Measurements from ENCODE around the gene DENND1A. TPM values are rescaled to one million over a fixed set of nuclear protein-coding genes. Genes with fewer than 3 reads are reported as not detected.
"Not testable (repeated sequence)": the region's sequence is repeated elsewhere in the genome, so short reads cannot be mapped to it uniquely, and the experiment has no call there.

DENND1A gene
- total RNA-seq, 2 donors from 2014 or later, result 17.8 to 36.6 TPM

GRCh38 chr9:123739902-123740301, 190.0 kb downstream of the DENND1A start:
- Histone ChIP-seq H3K27me3 (replicated peaks; ENCODE audit: insufficient read depth) (no peaks in the 10 kb centered on the region), H3K4me1 (ENCODE audit: control insufficient read depth in 1 of 2, low read depth in 2 of 2) (peaks cover 11 to 24% of the 10 kb centered on the region in 2 donors), H3K27ac (no peak overlapping the region), H3K4me3 (no peak overlapping the region), H3K36me3 (no peaks in the 10 kb centered on the region), H3K9me3 (no peaks in the 10 kb centered on the region)
- TF ChIP-seq CTCF (IDR thresholded peaks at IDR 0.05), result no peak
- ATAC-seq (ENCODE audit: insufficient number of reproducible peaks, low FRiP score, low read depth) (no peak), DNase-seq (ENCODE audit: low spot score) (no peak)

DNA sequence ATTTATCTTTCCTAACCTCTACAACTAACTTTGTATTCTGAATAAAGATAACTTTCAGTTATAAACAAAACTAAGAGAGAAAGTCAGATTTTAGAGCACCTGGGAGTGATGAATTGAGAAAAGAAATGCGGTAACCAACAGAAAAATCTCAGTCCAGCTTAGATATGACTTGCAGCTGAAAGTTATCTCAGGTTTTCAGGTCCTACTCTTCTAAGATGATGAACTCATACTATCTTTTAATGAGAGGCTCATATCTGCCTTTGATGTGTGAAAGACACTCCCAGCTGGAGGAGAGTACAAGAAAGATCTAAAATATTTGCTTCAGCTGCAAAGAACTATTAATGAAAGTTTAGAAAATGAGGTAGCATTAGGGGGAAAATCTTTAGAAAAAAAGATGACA, 190.5 kb downstream of the DENND1A start:
- Histone ChIP-seq H3K27ac (no peak overlapping the region), H3K9me3 (no peaks in the 10 kb centered on the region), H3K36me3 (no peaks in the 10 kb centered on the region), H3K4me3 (no peak overlapping the region), H3K4me1 (ENCODE audit: control insufficient read depth in 1 of 2, low read depth in 2 of 2) (peaks cover 11 to 24% of the 10 kb centered on the region in 2 donors), H3K27me3 (replicated peaks; ENCODE audit: insufficient read depth) (no peaks in the 10 kb centered on the region)
- DNase-seq (ENCODE audit: low spot score) (no peak), ATAC-seq (ENCODE audit: insufficient number of reproducible peaks, low FRiP score, low read depth) (no peak)
- no peak for TF ChIP-seq CTCF (IDR thresholded peaks at IDR 0.05)

DNA sequence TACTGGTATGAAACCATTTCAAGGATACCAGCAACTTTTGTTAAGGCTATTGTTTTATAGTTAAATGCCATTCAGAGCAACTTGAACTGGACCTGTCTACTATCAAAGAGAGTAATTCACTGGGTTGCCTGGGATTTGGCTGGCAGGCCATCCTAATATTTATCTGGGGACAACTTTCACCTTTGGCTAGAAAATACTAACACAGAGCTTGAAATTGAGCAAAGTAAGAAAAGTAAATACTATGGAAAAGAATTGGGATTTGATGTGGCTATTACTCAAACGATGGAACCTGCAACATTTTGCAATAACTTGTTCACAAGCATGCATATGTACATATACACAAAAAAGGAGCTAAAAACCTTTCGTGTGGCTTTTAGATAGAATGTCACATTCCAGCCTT, 191.3 kb downstream of the DENND1A start:
- Histone ChIP-seq H3K9me3 (no peaks in the 10 kb centered on the region), H3K36me3 (no peaks in the 10 kb centered on the region), H3K27ac (no peak overlapping the region), H3K4me3 (no peak overlapping the region), H3K27me3 (replicated peaks; ENCODE audit: insufficient read depth) (no peaks in the 10 kb centered on the region), H3K4me1 (ENCODE audit: control insufficient read depth in 1 of 2, low read depth in 2 of 2) (peaks cover 11 to 24% of the 10 kb centered on the region in 2 donors)
- ATAC-seq (ENCODE audit: insufficient number of reproducible peaks, low FRiP score, low read depth) (no peak), DNase-seq (ENCODE audit: low spot score) (no peak)
- TF ChIP-seq CTCF (IDR thresholded peaks at IDR 0.05), result no peak

DNA sequence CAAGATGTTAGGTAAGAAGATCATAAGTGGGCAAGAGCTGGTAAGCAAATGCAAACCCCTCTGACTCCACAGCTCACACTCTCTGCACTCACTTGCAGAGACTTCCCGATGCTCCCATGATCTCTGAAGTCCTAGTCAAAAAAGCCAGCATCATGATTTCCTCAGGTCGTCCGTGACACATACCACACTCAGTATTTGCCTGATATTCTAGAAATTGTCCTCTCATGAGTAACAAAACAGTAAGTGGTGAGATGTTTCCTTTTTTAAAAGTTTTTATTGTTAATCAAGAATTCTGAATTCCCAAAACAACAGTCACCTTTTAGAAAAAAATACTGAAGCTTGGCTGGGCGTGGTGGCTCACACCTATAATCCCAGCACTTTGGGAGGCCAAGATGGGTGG, 194.6 kb downstream of the DENND1A start:
- no peaks in the 10 kb centered on the region for H3K4me1 ChIP-seq (ENCODE audit: control insufficient read depth in 1 of 2, low read depth in 2 of 2)
- no peaks in the 10 kb centered on the region for H3K9me3 ChIP-seq
- DNase-seq (ENCODE audit: low spot score) (no peak), ATAC-seq (ENCODE audit: insufficient number of reproducible peaks, low FRiP score, low read depth) (no peak)
- no peaks in the 10 kb centered on the region for H3K36me3 ChIP-seq
- H3K27ac ChIP-seq, result no peak overlapping the region
- no peak overlapping the region for H3K4me3 ChIP-seq
- H3K27me3 ChIP-seq (replicated peaks; ENCODE audit: insufficient read depth), result no peaks in the 10 kb centered on the region
- TF ChIP-seq CTCF (IDR thresholded peaks at IDR 0.05), result no peak

- not testable (repeated sequence) for H3K27me3 ChIP-seq (replicated peaks; ENCODE audit: insufficient read depth); DNase-seq (ENCODE audit: low spot score); H3K27ac ChIP-seq; H3K9me3 ChIP-seq; H3K36me3 ChIP-seq; ATAC-seq (ENCODE audit: insufficient number of reproducible peaks, low FRiP score, low read depth); H3K4me3 ChIP-seq; H3K4me1 ChIP-seq (ENCODE audit: control insufficient read depth in 1 of 2, low read depth in 2 of 2)
These were observed 201.4 kb downstream of the DENND1A start for GRCh38 chr9:123728571-123728970.

DNA sequence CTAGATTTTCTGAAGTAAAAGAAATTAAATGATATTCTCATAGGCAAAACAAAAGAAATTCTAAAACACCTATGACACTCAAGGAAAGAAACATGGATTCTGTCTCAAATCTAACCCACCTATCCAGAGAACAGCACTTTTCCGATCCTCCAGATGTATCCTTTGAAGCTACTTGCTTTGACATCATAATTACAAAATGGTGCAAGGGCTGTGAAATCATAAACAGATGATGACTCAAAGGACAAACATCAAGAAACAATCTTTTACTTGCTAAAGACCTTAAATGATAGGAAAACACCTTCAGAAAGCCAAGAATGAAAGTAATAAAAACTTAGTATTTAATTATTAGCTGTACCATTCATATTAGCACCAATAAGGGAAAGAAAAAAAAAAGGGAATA, 202.6 kb downstream of the DENND1A start:
- ATAC-seq (ENCODE audit: insufficient number of reproducible peaks, low FRiP score, low read depth), result no peak
- no peak overlapping the region for H3K27ac ChIP-seq
- H3K9me3 ChIP-seq, result no peaks in the 10 kb centered on the region
- H3K27me3 ChIP-seq (replicated peaks; ENCODE audit: insufficient read depth), result no peaks in the 10 kb centered on the region
- no peak for DNase-seq (ENCODE audit: low spot score)
- H3K4me3 ChIP-seq, result no peak overlapping the region
- no peaks in the 10 kb centered on the region for H3K36me3 ChIP-seq
- no peaks in the 10 kb centered on the region for H3K4me1 ChIP-seq (ENCODE audit: control insufficient read depth in 1 of 2, low read depth in 2 of 2)
- no peak for TF ChIP-seq CTCF (IDR thresholded peaks at IDR 0.05)

All from thoracic aorta (tissue), 2 donors.